GM20431 (cell line): Measurements from ENCODE around the gene POU2AF1.
"Not testable (repeated sequence)": the region's sequence is repeated elsewhere in the genome, so short reads cannot be mapped to it uniquely, and the experiment has no call there.

Experiments used
- in situ Hi-C: fragments of 300-500 bp; cut with MseI, MboI; formaldehyde crosslinking; loops from one replicate; pipeline ENCODE4 v1.15.0; 2020; ENCODE audit warnings: low sequenced_read_pairs; ENCODE audit not compliant: unreplicated experiment

Gene POU2AF1

GRCh38 chr11:111410951-111411350 is 31.9 kb upstream of the POU2AF1 start:
- in situ Hi-C loops: no loop called here

- in situ Hi-C loops: no loop called here
Measured at GRCh38 chr11:111409915-111410314, 30.8 kb upstream of the POU2AF1 start.

- in situ Hi-C loops: no loop called here
Measured at GRCh38 chr11:111408789-111409727, 30.0 kb upstream of the POU2AF1 start.

- in situ Hi-C loops: no loop called here
Measured at GRCh38 chr11:111407652-111408051, 28.6 kb upstream of the POU2AF1 start.

- in situ Hi-C loops: no loop called here
Measured at GRCh38 chr11:111406589-111406988, 27.5 kb upstream of the POU2AF1 start.

- in situ Hi-C loops: no loop called here
Measured at GRCh38 chr11:111406091-111406490, 27.0 kb upstream of the POU2AF1 start.

GRCh38 chr11:111405551-111405950 is 26.5 kb upstream of the POU2AF1 start:
- in situ Hi-C loops: no loop called here

- in situ Hi-C loops: no loop called here
Measured at GRCh38 chr11:111403051-111403726, 24.1 kb upstream of the POU2AF1 start.

- in situ Hi-C loops: no loop called here
Measured at GRCh38 chr11:111402411-111402810, 23.3 kb upstream of the POU2AF1 start.

GRCh38 chr11:111401957-111402356 is 22.9 kb upstream of the POU2AF1 start:
- in situ Hi-C loops: not testable (repeated sequence)

- in situ Hi-C loops: no loop called here
Measured at GRCh38 chr11:111400595-111400994, 21.5 kb upstream of the POU2AF1 start.

- in situ Hi-C loops: no loop called here
Measured at GRCh38 chr11:111399187-111400031, 20.3 kb upstream of the POU2AF1 start.

GRCh38 chr11:111397034-111397433 is 18.0 kb upstream of the POU2AF1 start:
- in situ Hi-C loops: no loop called here

- in situ Hi-C loops: no loop called here
Measured at GRCh38 chr11:111395749-111396148, 16.7 kb upstream of the POU2AF1 start.

- in situ Hi-C loops: no loop called here
Measured at GRCh38 chr11:111395081-111395480, 16.0 kb upstream of the POU2AF1 start.

- in situ Hi-C loops: not testable (repeated sequence)
Measured at GRCh38 chr11:111394147-111394546, 15.1 kb upstream of the POU2AF1 start.

GRCh38 chr11:111393585-111393984 is 14.5 kb upstream of the POU2AF1 start:
- in situ Hi-C loops: no loop called here

GRCh38 chr11:111393096-111393495 is 14.0 kb upstream of the POU2AF1 start:
- in situ Hi-C loops: no loop called here

GRCh38 chr11:111392552-111392951 is 13.5 kb upstream of the POU2AF1 start:
- in situ Hi-C loops: no loop called here

GRCh38 chr11:111391328-111392124 is 12.5 kb upstream of the POU2AF1 start:
- in situ Hi-C loops: no loop called here
